PC-3 (cell line): ENCODE measurements around the gene APOO. TPM values are rescaled to one million over a fixed set of nuclear protein-coding genes. Genes with fewer than 3 reads are reported as not detected.
"Not testable (repeated sequence)": the region's sequence is repeated elsewhere in the genome, so short reads cannot be mapped to it uniquely, and the experiment has no call there.

Experiments used
- ATAC-seq: fragments of 200-7000 bp; cut with Tn5 transposase; 2 replicates; pipeline ENCODE4 v1.9.1; 2020; ENCODE audit warnings: mild to moderate bottlenecking, moderate library complexity
- BruUV-seq: library from RNA; stranded (reverse); fragments of 400-500 nt; replicated peaks from 2 replicates; lab custom pipeline; 2021; lab: Mats Ljungman, UMichigan
- CTCF ChIA-PET: fragments of 300-600 bp; sonication (Branson Sonifier 250); formaldehyde crosslinking; loops from one replicate; lab custom pipeline; 2022; ENCODE audit warnings: antibody characterized with exemption; lab: Charles Lee
- POLR2A ChIA-PET: fragments of 300-600 bp; sonication (Branson Sonifier 250); formaldehyde crosslinking; loops from one replicate; lab custom pipeline; 2022; ENCODE audit warnings: antibody characterized with exemption; ENCODE audit not compliant: unreplicated experiment; lab: Charles Lee
- DNase-seq: peaks from one replicate; pipeline ENCODE4 v3.0.0-alpha.2; 2015
- H2AFZ ChIP-seq: fragments of 300-600 bp; sonication (generic); 2 replicates; pipeline ENCODE4 v1.6.0; 2016; ENCODE audit warnings: antibody characterized with exemption, low read length
- H3F3A ChIP-seq: fragments of 300-600 bp; sonication (generic); one replicate; pipeline ENCODE4 v1.6.0; 2017; ENCODE audit warnings: antibody characterized with exemption, low read length, control low read depth, mild to moderate bottlenecking; ENCODE audit not compliant: unreplicated experiment
- H3K27ac ChIP-seq: fragments of 300-600 bp; sonication (generic); 2 replicates; pipeline ENCODE4 v1.5.1; 2016; ENCODE audit warnings: mild to moderate bottlenecking, low read length
- H3K27me3 ChIP-seq: fragments of 300-600 bp; sonication (generic); 2 replicates; pipeline ENCODE4 v1.6.1; 2016; ENCODE audit warnings: low read length, mixed read lengths
- H3K36me3 ChIP-seq: fragments of 300-600 bp; sonication (generic); 2 replicates; pipeline ENCODE4 v1.6.1; 2016; ENCODE audit warnings: low read depth, mixed run types, low read length, mixed read lengths
- H3K4me1 ChIP-seq: fragments of 300-600 bp; sonication (generic); 2 replicates; pipeline ENCODE4 v1.5.1; 2016; ENCODE audit warnings: low read length; ENCODE audit not compliant: insufficient read depth
- H3K4me2 ChIP-seq: fragments of 300-600 bp; sonication (generic); 2 replicates; pipeline ENCODE4 v1.6.0; 2016; ENCODE audit warnings: low read length
- H3K4me3 ChIP-seq: fragments of 300-600 bp; sonication (generic); 2 replicates; pipeline ENCODE4 v1.5.1; 2016; ENCODE audit warnings: mild to moderate bottlenecking, low read length, mixed read lengths
- H3K79me2 ChIP-seq: fragments of 300-600 bp; sonication (generic); 2 replicates; pipeline ENCODE4 v1.6.1; 2017; ENCODE audit warnings: low read length, mixed read lengths
- H3K9ac ChIP-seq: fragments of 300-600 bp; sonication (generic); 2 replicates; pipeline ENCODE4 v1.6.0; 2016; ENCODE audit warnings: mild to moderate bottlenecking, low read length
- H3K9me2 ChIP-seq: fragments of 300-600 bp; sonication (generic); replicated peaks from 2 replicates; pipeline ENCODE4 v1.6.1; 2016; ENCODE audit warnings: mixed run types, low read length, mixed read lengths
- H3K9me3 ChIP-seq: fragments of 300-600 bp; sonication (generic); 2 replicates; pipeline ENCODE4 v1.6.1; 2016; ENCODE audit warnings: low read length, mixed read lengths
- H4K20me1 ChIP-seq: fragments of 300-600 bp; sonication (generic); 2 replicates; pipeline ENCODE4 v1.6.1; 2016; ENCODE audit warnings: low read length, mixed read lengths
- CTCF ChIP-seq: fragments of 300-600 bp; sonication (generic); conservative IDR thresholded peaks from 2 replicates; pipeline ENCODE4 v1.5.1; 2017; ENCODE audit warnings: antibody characterized with exemption, low read depth, mild to moderate bottlenecking, low read length
- EZH2 ChIP-seq: fragments of 300-600 bp; sonication (generic); IDR thresholded peaks from one replicate; pipeline ENCODE4 v1.6.1; 2017; ENCODE audit warnings: antibody characterized with exemption, mild to moderate bottlenecking, low read length; ENCODE audit not compliant: unreplicated experiment
- EZH2phosphoT487 ChIP-seq: fragments of 300-600 bp; sonication (generic); IDR thresholded peaks from 2 replicates; pipeline ENCODE4 v1.6.1; 2018; ENCODE audit warnings: mild to moderate bottlenecking, antibody characterized with exemption, low read length, borderline replicate concordance
- intact Hi-C: fragments of 100-400 bp; cut with micrococcal nuclease; formaldehyde crosslinking; loops from 2 replicates; pipeline ENCODE4 v1.9.0; 2023
- total RNA-seq: library from RNA; depleted of rRNA; stranded (reverse); fragments of >200 nt; gene quantifications from 2 replicates; pipeline ENCODE4 v1.2.3, GENCODE V29; 2014

The APOO gene
- total RNA-seq, 1 experiment from 2014 or later: 34.0 TPM

GRCh38 chrX:23898412-23898959 lies 9.3 kb downstream of the APOO start:
- peak overlapping the region; percentile 92 for H3K27ac ChIP-seq
- TF ChIP-seq EZH2 (no peak), EZH2phosphoT487 (no peak), CTCF (no peak)
- no peaks in the 10 kb centered on the region for H3K27me3 ChIP-seq
- intact Hi-C loops: no loop called here
- ChIA-PET POLR2A (interaction anchor here (0.7 kb wide), 1 partner anchor 91 kb away, joined by 3 read pairs; no protein-coding TSS in a partner anchor), CTCF (no interaction called here)
- H3K4me3 ChIP-seq: no peak overlapping the region
- no peaks in the 10 kb centered on the region for H3K9me2 ChIP-seq
- H3K36me3 ChIP-seq: no peaks in the 10 kb centered on the region
- peak; percentile 44 for ATAC-seq
- peaks cover 60% of the 10 kb centered on the region for H3K4me1 ChIP-seq
- peak overlapping the region; percentile 61 for H3K4me2 ChIP-seq
- DNase-seq: peak; percentile 69
- no TSS peak for BruUV-seq
- H3K79me2 ChIP-seq: peaks cover 43% of the 10 kb centered on the region
- peaks cover 13% of the 10 kb centered on the region for H3F3A ChIP-seq
- H3K9me3 ChIP-seq: no peaks in the 10 kb centered on the region
- no peak overlapping the region for H2AFZ ChIP-seq
- H4K20me1 ChIP-seq: no peaks in the 10 kb centered on the region
- H3K9ac ChIP-seq: peak overlapping the region; percentile 56

GRCh38 chrX:23896981-23897380 lies 10.8 kb downstream of the APOO start:
- CTCF ChIA-PET: no interaction called here

GRCh38 chrX:23896539-23896938 lies 11.2 kb downstream of the APOO start:
- H3K9me2 ChIP-seq, intact Hi-C loops, CTCF ChIA-PET, DNase-seq, H3K9me3 ChIP-seq, POLR2A ChIA-PET, BruUV-seq, H2AFZ ChIP-seq, ATAC-seq, H4K20me1 ChIP-seq, H3K36me3 ChIP-seq, H3K27me3 ChIP-seq, H3K4me3 ChIP-seq: not testable (repeated sequence)
- peak overlapping the region; percentile 92 for H3K27ac ChIP-seq
- H3K4me2 ChIP-seq: peak overlapping the region; percentile 67
- peaks cover 11% of the 10 kb centered on the region for H3F3A ChIP-seq
- peak overlapping the region; percentile 56 for H3K9ac ChIP-seq
- peaks cover 43% of the 10 kb centered on the region for H3K79me2 ChIP-seq
- peaks cover 52% of the 10 kb centered on the region for H3K4me1 ChIP-seq

More at GRCh38 chrX:23896981-23897380, 10.8 kb downstream of the APOO start:
- TF ChIP-seq EZH2phosphoT487: no peak
- TF ChIP-seq CTCF: no peak
- TF ChIP-seq EZH2: no peak
- H3K4me3 ChIP-seq: no peak overlapping the region; the same call in 1 of the 2 replicates
- H3K36me3 ChIP-seq: no peaks in the 10 kb centered on the region
- H2AFZ ChIP-seq: no peak overlapping the region
- DNase-seq (peak; percentile 34), ATAC-seq (no peak)
- H3K27me3 ChIP-seq: no peaks in the 10 kb centered on the region
- peaks cover 13% of the 10 kb centered on the region for H3F3A ChIP-seq
- no peaks in the 10 kb centered on the region for H3K9me2 ChIP-seq
- BruUV-seq: no TSS peak
- POLR2A ChIA-PET: interaction anchor here (0.6 kb wide), 1 partner anchor 153 kb away, joined by 3 read pairs; no protein-coding TSS in a partner anchor
- H3K79me2 ChIP-seq: peaks cover 43% of the 10 kb centered on the region
- intact Hi-C loops: no loop called here
- H3K9ac ChIP-seq: peak overlapping the region; percentile 56
- peaks cover 57% of the 10 kb centered on the region for H3K4me1 ChIP-seq
- H3K9me3 ChIP-seq: no peaks in the 10 kb centered on the region
- no peaks in the 10 kb centered on the region for H4K20me1 ChIP-seq
- H3K4me2 ChIP-seq: peak overlapping the region; percentile 67
- peak overlapping the region; percentile 92 for H3K27ac ChIP-seq

- peaks cover 48% of the 10 kb centered on the region for H3K4me1 ChIP-seq
- H3F3A ChIP-seq, CTCF ChIA-PET, ATAC-seq, H3K27ac ChIP-seq, H3K9me3 ChIP-seq, H3K9me2 ChIP-seq, H3K9ac ChIP-seq, H3K4me3 ChIP-seq, intact Hi-C loops, H3K27me3 ChIP-seq, BruUV-seq, H2AFZ ChIP-seq, H3K4me2 ChIP-seq, POLR2A ChIA-PET, DNase-seq, H3K36me3 ChIP-seq, H4K20me1 ChIP-seq: not testable (repeated sequence)
- peaks cover 34% of the 10 kb centered on the region for H3K79me2 ChIP-seq
Measured at GRCh38 chrX:23894993-23895392, 12.7 kb downstream of the APOO start.
